GM21528 (cell line): ENCODE results near the gene IBA57.
"Not testable (repeated sequence)": the region's sequence is repeated elsewhere in the genome, so short reads cannot be mapped to it uniquely, and the experiment has no call there.

Experiments used
- ATAC-seq: cut with Tn5 transposase; IDR thresholded peaks from one replicate; pipeline ENCODE4 v1.9.1; 2021; ENCODE audit warnings: mild to moderate bottlenecking, moderate library complexity; ENCODE audit not compliant: unreplicated experiment, low FRiP score

Gene IBA57

GRCh38 chr1:228224198-228225164 is 58.9 kb downstream of the IBA57 start:
- ATAC-seq: no peak

- no peak for ATAC-seq
Observed at GRCh38 chr1:228225165-228225710, 59.6 kb downstream of the IBA57 start.

- no peak for ATAC-seq
Observed at GRCh38 chr1:228225740-228226139, 60.1 kb downstream of the IBA57 start.

GRCh38 chr1:228226141-228226874 is 60.7 kb downstream of the IBA57 start:
- no peak for ATAC-seq

GRCh38 chr1:228226956-228227791 is 61.6 kb downstream of the IBA57 start:
- ATAC-seq: no peak

- ATAC-seq: not testable (repeated sequence)
Observed at GRCh38 chr1:228228147-228228546, 62.5 kb downstream of the IBA57 start.

- no peak for ATAC-seq
Observed at GRCh38 chr1:228228601-228229074, 63.0 kb downstream of the IBA57 start.

- ATAC-seq: no peak
Observed at GRCh38 chr1:228231189-228231588, 65.6 kb downstream of the IBA57 start.
